Measurements from ENCODE around the gene ISG20. TPM values are rescaled to one million over a fixed set of nuclear protein-coding genes. Genes with fewer than 3 reads are reported as not detected.

ISG20 gene
- polyA plus RNA-seq (2013, experiment 1 of 2; ENCODE audit: insufficient read length), result 10.3 TPM
- polyA plus RNA-seq (2013, experiment 2 of 2; ENCODE audit: insufficient read length), result 9.3 TPM

DNA sequence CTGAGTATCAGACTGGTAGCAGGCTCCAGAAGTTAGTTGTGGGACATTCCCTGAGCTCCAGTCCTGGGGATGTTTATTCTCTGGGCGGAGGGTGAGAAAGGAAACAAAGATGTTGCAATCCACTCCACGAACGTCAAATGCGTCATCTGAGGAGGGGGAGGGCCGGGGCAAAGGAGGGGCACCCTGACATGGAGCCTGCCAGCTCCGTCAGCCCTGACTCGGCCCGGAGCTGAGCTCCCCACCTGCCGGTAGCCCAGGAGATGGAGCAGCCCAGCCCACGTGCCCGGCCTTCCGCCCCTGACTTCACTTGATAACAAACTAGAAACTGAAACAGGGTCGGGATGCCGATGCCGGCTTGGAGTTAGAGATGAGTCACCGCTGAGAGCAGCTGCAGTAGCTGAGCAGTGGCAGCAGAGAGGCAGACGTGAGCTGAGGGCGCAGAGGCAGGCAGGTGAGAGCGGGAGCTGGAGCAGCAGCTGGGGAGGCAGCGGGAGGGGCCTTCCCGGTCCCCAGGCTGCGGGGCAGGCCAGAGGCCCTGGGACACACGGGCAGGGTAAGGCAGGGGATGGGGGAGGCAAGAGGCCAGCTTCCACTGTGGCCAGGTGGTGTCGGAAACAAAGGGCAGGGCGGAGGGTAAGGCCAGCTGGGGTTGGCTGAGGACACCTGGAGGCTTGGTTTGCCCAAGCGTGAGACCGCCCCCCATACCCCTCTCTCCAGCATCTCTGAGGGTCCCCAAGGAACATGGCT is at the start of gene ISG20:
ISG20 (plus strand) TSS at position 391 of the 747 bp plus-strand sequence; CDS start at position 742, 351 bp downstream.
- DNase-seq, result peak; percentile 95

DNA sequence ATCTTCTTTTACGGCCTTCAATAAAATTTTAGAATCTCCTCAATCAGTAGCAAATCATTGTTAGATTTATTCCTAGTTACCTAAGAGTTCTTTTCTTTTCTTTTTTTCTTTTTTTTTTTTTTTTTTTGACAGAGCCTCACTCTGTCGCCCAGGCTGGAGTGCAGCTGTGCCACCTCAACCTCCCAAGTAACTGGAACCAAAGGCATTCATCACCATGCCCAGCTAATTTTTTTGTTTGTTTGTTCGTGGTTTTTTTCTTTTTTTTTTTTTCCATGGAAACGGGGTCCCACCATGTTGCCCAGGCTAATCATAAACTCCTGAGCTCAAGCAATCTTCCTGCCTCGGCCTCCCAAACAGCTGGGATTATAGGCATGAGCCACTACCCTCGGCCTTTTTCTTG is 48.1 kb upstream of the ISG20 start:
- DNase-seq, result no peak

DNA sequence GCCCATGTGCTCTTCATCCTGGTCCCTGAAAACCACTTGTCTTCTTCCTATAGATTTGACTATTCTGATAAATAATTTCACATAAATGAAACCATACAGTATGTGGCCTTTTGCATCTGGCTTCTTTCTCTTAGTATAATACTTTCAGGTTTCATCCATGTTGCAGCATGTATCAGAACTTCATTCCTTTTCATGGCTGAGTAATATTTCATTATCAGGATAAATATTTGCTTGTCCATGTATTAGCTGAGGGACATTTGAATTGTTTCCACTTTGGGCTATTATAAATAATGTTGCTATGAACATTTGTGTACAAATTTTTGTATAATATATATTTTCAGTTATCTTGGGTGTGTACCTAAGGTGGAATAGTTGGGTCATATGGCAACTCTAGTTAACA is 47.4 kb upstream of the ISG20 start:
- DNase-seq, result no peak

DNA sequence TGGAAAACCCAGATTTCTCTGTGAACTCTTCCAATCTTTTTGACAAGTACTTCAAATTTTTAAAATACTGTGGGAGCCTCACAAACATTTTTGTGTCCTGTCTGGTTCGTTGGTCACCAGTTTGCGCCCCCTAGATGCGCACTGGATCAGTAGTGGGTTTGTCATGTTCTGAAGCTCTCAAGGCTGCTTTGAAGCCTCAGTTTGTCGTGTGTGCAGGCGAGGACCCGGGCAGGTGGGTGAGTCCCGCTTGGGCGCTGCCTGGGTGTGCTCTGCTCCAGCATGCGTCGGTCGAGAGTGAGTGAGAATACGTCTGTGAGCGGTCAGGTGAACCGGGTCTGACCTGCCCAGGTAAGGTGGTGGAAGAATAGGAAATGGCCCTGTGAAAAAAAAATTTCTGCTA is 34.9 kb upstream of the ISG20 start:
- DNase-seq, result no peak

DNA sequence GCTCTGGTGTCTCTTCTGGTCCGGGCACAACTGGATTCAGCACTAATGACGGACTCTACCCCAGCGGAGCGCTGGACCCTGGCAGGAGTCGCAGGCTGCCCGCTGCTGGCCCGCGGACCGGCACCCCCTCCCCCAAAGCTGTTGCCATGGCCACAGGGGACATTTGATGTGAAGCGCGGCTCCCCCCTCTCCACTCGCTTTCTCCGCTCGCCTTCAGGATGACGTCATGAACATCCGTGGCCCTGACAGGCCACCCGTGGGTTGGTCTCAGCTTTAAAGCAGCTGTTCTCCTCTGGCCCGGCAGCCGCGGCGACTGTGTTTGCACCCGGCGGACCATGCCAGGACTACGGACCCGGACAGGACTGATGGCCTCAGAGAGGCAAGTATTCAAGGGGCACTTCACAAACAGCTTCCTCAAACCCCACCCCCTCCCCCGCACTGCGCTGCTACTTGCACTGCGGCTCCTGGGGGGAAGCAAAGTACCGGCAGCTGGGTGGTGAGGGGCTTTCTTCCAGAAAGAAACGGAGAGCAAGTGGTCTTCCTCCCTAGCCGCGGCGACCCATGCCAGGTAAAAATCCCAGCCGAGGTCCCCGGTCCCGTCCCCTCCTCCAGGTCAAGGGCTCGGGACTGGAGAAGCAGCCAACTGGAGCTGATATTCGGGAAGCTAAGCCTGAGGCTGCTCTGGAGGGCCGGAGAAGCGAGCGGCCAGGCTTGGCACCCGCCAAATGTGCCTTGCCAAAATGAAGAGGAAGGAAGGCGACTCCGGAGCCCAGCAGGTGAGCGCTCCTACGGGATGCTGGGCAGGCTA is 34.2 kb upstream of the ISG20 start:
- DNase-seq, result no peak

DNA sequence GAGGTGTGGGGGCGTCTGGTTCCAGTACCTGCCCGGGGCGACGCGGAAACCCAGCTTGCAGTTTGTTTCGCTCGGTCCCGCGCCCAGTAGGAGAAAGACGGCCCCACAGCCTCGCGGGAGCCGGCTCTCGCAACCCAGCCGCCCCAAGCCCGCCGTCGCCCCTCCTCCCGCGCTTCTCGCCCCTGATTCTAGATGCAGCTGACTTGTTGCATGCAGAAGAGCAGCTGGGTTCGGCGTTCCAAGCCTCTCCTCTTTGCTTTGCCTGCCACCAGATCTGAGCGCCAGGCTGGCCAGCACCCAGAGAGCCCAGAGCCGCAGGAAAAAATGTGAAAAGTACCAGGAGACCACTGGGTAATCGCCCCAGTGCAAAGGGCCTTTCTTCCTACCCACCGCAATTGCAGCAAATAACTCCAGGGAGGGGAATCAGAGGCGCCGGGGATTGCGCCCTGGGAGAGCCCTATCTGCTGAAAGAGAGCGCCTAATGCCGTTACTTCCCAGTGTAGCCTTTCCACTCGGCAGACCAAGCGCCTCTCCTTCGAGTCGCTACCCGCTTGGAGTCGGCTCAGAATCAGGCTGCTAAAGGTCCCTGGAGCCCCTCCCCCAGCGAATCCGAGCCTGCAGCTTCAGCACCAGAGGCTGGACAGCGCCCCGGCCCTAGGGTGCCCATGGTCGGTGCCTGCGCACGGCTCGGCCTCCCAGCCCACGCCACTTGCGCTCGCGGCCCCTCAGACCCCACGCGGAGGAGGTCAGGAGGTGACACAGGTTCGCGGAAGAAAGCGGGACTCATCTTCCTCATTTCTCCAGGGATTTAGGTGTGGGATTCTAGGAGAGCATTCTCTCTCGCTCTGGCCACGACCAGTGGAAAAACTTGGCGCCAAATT is 33.4 kb upstream of the ISG20 start:
- DNase-seq, result peak; percentile 50

DNA sequence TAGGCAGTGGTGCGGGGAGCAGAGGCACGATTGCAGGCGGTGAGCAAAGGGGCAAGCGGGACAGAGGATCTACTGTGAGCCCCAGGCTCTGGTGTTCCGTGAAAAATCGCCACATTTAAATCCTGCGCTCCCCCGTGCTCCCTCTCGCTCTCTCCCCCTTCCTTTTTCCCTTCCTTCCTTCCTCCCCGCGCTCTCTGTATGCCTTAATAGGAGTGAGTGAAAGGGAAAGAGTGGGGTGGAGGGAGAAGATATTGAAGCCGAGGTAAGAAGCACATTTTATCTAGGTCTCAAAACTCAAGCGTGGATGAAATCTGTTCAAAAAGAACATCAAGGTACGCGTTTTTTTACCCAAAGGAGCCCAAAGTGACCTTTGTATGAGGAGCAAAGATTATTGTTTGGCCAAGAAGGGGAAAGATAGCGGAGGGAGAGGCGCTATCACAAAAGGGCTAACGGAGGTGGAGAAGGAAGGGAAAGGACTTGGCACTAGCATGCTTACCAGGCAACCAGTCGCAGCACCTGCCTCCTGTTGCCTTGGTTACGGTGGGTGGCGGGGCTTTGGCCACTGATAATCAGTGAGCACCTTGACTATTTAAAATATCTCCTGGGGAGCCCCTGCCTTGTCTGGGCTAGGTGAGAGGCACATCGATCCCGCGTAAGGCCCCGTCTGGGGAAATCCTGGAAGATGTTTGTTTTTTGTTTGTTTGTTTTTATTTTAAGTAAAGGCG is 32.6 kb upstream of the ISG20 start:
- DNase-seq, result no peak

DNA sequence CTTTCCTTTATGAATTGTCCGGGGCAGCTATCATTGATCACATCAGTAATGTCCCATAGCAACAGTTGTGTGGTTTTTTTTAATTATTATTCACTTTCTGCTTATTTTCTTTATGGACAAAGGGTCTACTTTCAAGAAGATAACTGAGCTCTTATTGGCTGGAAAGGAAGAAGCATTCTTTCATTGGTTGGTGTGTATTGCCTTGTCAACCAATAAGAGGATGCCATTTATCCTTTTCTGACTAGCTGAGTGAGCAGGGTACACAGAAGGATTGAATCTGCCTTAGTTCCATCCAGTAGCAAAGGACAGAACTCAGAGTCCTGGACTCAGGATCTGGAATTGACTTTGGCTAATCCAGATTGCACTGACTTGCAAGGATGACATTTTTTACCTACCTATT is 30.9 kb upstream of the ISG20 start:
- DNase-seq, result no peak

DNA sequence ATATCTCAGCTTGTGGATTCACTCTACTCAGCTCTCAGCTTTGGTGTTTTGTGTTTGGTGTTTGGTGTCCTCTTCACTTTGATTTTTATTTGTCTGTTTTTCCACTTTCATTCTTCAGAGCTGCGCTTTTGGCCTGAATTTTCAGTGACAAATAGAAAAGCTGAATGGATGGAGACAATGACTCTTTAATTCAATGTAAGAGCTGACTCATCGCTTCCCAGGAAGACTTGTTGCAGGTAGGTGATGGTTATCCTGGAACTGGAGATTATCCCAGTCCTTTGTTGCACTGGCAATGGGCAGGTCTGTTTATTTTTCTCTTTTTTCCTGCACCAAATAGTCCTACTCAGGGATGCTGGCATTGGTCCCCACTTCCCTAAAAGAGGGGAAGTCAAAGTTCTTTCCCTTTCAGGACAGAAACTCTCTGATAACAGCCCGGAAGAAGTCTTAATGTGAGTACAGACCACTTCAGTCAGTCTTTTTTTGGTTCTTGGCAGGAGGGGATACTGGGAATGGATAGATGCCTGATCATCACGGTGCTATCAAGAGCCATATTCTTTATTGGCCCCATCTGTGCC is 30.1 kb upstream of the ISG20 start:
- no peak for DNase-seq

DNA sequence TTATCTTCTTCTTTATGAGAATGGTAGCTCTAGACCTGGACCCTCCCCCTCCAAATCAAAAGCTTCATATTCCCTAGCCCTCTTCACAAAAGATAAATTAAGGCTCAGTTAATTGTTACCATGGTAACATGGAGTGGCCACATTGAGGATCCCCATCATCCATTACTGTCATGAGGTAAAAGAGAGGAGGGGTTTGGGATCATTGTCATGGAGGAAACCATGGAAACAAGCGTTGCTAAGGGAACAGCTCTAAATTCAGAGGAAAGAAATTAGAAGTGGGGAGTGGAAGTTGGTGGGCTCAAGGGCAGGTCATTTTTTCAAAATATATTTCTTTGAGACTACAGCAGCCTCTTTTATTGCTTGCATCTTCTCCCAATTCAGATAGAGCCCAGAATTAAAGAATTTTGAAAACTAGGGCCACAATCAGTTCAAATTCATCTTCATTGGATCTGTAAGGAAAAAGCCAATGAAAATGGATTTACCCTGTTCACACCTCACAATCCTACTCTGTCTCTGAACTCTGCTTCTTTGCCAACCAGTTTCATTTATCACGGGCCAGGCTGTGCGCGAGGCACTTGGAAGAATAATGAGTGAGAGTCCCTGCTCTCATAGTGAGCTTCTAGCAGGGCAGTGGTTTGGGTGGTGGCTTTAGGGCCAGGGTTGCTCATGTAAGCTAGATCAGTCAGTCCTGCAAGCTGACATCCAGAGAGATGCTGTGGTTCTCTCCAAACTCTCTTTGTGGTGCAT is 29.3 kb upstream of the ISG20 start:
- no peak for DNase-seq

DNA sequence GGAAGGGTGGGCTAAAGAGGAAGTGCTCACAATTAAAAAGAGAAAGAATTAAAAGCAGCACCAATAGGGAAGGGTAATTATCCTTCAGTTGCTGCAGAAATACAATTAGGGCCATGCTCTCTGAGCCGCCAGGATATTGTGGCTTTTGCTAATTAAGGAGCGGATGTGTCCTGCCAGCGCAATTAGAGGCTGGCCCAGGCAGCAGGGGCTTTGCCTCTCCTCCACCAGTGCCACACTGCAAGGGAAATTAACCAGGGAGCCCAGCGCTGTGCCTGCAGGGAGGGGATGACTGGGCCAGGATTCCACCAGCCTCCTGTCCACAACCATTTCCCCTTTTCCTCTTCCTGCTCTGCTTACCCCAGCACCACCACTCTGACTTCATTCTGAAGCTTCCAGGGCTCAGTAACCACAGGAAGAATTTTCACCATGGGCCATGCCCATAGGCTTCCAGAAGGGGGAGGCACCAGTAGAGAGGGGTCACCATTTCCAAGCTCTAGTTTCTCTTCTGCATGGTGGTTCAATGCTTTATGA is 28.1 kb upstream of the ISG20 start:
- DNase-seq, result peak; percentile 36

DNA sequence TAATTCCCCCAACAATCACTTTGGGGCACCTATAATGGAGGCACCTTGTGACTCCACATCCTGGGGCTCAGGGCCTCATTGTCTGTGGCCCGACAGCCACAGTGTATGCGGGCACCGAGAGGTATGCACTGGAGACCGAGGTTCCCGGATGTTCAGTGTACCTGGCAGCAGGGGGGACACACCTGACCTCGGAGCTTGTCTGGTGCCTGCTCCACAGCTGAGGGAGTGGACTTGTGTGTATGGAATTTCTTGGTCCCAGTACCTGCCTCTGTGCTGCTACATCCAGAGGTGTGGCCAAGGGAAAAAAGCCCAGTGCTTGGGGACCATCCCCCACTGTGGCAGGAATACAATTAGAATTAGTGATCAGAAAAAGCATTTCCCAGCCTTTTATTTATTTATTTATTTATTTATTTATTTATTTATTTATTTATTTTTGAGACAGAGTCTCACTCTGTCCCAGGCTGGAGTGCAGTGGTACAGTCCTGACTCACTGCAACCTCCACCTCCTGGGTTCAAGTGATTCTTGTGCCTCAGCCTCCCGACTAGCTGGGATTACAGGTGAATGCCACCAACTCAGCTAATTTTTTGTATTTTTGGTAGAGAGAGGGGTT is 26.5 kb upstream of the ISG20 start:
- no peak for DNase-seq

DNA sequence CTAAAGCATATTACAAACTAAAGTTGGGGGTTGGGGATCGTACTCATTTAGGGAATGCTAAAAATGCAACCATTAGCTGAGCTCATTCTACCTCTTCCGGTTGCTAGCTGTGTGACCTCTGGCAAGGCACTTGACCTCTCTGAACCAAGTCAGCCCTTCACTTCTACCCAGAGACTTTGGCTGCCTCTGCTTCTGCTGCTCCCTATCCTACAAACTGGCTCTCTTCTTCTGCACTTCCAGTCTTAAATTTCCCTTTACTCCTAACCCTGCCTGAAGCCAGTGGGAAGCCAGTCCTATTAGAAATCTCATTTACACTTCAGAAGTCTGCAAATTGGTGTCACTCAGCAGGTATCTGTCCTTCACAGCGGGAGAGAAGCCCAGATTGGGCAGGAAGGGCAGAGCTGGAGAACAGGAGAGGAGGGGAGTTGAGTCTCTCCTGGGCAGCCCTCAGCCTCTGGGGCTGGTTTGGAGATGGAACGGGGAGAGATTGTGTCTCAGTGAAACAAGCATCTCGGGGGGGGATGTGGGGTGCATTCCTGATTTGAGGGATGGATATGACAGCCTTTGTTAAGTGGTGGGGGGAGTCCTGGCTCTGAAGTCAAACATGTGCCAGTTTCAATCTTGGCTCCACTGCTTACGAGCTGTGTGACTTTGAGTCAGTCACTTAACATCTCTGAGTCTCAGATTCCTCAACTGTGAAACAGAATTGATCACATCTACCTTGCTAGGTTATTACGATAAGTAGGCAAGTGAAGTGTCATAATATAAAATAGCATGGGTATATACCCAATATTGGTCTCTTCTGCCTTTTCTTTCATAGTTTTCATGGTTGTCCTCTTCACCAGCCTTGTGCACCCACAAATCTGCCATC is 25.5 kb upstream of the ISG20 start:
- DNase-seq, result peak; percentile 67

DNA sequence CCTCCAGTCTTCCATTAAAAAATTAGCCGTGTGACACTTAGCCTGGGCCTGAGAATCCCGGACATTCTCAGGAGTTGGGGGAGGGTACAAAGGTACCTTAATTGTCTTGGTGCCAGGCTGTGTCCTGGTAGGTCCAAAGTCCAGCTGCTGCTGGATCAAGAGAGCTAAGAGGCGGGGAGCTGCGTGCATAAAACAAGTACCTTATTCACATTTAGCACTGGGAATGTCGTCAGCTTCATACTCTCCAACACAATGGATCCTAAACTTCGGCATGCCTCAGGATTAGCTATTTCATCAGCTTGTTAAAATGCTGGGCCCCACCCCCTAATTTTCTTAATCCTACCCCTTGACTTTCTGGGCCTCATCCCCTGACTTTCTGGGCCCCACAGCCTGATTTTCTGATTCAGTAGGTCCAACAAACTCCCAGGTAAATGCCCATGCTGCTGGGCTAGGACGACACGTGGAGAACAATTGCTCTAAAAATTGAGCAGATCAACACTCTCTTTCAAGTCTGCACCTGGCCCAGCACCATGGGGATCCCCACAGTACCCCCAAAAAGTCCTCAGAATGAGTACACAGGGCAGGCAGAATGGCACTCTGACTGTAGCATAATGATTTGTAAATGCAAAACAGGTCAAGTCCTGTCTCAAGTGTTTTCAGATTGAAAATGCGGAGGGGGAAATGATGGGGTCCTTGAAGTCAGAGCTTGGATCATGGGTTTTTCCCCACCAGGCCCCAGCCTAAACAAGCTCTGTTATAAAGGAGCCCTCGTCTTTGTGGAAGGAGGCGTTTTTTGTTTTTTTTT is 23.3 kb upstream of the ISG20 start:
- DNase-seq, result no peak

DNA sequence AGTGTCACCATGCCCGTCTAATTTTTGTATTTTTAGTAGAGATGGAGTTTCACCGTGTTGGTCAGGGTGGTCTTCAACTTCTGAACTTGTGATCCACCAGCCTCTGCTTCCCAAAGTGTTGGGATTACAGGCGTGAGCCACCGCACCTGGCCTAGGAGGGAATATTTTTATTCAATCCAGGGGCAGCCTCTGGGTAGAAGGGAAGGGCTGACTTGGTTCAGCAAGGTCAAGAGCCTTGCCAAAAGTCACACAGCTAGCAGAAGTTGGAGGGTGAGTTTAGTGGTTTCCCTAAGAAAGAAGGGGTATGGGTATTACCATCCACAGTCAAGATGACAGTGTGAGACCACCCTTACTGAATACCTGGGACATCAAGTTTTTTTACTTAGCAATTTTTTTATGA is 22.6 kb upstream of the ISG20 start:
- no peak for DNase-seq

DNA sequence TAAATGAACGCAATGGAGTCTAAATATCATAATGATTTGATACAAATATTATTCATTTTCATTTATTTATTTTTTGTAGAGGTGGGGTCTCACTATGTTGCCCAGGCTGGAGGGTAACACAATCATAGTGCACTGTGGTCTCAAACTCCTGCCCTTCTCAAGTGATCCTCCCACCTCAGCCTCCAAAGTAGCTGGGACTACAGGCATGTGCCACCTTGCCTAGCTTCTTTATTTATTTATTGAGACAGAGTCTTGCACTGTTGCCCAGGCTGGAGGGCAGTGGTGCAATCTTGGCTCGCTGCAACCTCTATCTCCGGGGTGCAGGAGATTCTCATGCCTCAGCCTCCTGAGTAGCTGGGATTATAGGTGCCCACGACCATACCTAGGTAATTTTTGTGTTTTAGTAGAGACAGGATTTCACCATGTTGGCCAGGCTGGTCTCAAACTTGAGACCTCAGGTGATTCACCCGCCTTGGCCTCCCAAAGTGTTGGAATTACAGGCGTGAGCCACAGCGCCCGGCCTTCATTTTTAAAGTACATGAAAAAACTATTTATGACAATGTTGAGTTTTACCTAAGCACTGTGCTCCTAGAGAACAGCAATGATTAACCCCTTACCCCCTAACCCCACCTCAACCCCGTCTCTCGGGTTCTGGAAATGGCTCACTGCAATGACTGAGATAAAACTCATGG is 21.6 kb upstream of the ISG20 start:
- DNase-seq, result no peak

DNA sequence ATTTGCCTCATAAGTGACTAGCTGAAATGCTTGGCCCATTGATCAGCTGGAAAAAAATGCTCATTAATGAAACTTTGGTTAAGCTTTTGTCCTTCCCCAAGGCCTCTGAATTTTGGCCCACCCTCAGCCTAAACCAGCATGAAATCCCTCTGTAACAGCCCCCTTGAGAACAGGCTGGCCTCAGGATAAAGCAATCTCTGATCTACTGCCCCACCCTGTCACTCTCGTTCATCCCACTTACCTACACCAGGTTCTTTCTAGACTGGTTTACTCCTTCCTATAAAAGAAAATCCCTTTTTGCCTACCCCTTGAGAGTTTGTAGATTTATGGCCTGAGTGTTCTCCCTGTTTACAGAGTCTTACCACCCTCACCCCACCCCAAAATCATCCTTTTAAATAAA is 21.0 kb upstream of the ISG20 start:
- DNase-seq, result no peak

DNA sequence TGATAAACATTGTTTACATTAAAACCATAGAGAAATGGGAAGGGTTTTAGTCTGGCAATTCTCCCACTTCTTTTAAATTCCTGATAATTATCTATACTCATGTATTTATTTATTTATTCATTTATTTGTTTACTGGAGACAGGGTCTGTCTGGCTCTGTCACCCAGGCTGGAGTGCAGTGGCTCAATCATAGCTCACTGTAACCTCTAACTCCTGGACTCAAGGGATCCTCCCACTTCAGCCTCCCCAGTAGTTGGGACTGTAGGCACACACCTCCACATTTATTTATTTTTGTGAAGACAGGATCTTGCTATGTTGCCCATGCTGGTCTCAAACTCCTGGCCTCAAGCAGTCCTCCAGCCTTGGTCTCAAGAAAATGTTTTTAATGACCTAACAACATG is 20.1 kb upstream of the ISG20 start:
- DNase-seq, result no peak

Data from fibroblast of skin of back (primary cell).